Left cardiac atrium (tissue), 4 donors: ENCODE results near the gene GULP1. TPM values are rescaled to one million over a fixed set of nuclear protein-coding genes. Genes with fewer than 3 reads are reported as not detected.
"Not testable (repeated sequence)": the region's sequence is repeated elsewhere in the genome, so short reads cannot be mapped to it uniquely, and the experiment has no call there.

Experiments used
- ATAC-seq, 2 donors: fragments of 200-7000 bp; cut with Tn5 transposase; one replicate each; pipeline ENCODE4 v1.9.1; 2020; ENCODE audit warnings: mild to moderate bottlenecking in 2 of 2, moderate library complexity in 2 of 2
- DNase-seq: peaks from one replicate; pipeline ENCODE4 v3.0.0-alpha.2; 2020
- intact Hi-C, 2 donors: fragments of 100-400 bp; cut with DNase I; formaldehyde crosslinking; loops; one replicate each; pipeline versions ENCODE4 v1.14.1 to v1.15.1; 2022 to 2023
- total RNA-seq, 2 donors: library from RNA; stranded (reverse); fragmentation: NEBNext Ultra II Directional; extraction: Animal tissue kit (Norgen Biotek cat#: 25700); gene quantifications; one replicate each; pipeline ENCODE4 v1.2.1, GENCODE V29; 2021
- donor health status: DM: no; HTN: yes; CAD: no.
- donor health status: DM: no; HTN: yes; CAD: no; lungs with severe emphysema.
- donor health status: DM: yes; HTN: yes; CAD: no.
- donor health status: Dilated cardiomyopathy.

The GULP1 gene
- total RNA-seq, 2 donors from 2014 or later = 10.8 to 17.4 TPM

- intact Hi-C loops = no loop called here
- ATAC-seq (no peak), DNase-seq (no peak)
Measured at GRCh38 chr2:188497726-188498125, 206.1 kb downstream of the GULP1 start.

GRCh38 chr2:188503975-188504374 is 212.3 kb downstream of the GULP1 start:
- ATAC-seq (no peak), DNase-seq (no peak)
- intact Hi-C loops = no loop called here

- intact Hi-C loops = no loop called here
- ATAC-seq (no peak), DNase-seq (no peak)
Measured at GRCh38 chr2:188506843-188507242, 215.2 kb downstream of the GULP1 start.

GRCh38 chr2:188511346-188511745 is 219.7 kb downstream of the GULP1 start:
- intact Hi-C loops = loop anchor here (5.0 to 10.0 kb wide), 3 partner anchors 927 to 1017 kb away; no protein-coding TSS in a partner anchor

GRCh38 chr2:188512456-188512855 is 220.8 kb downstream of the GULP1 start:
- intact Hi-C loops = loop anchor here (5.0 to 10.0 kb wide), 3 partner anchors 928 to 1018 kb away; no protein-coding TSS in a partner anchor
- DNase-seq (no peak), ATAC-seq (peak in 1 of 2 donors; percentile 38)

More at GRCh38 chr2:188511346-188511745, 219.7 kb downstream of the GULP1 start:
- DNase-seq (no peak), ATAC-seq (no peak)

- ATAC-seq (no peak), DNase-seq (no peak)
- intact Hi-C loops = loop anchor here in 1 of 2 donors (10.0 kb wide), 2 partner anchors 931 to 1021 kb away; no protein-coding TSS in a partner anchor
Measured at GRCh38 chr2:188515918-188516317, 224.2 kb downstream of the GULP1 start.

GRCh38 chr2:188517549-188518215 is 226.0 kb downstream of the GULP1 start:
- ATAC-seq (no peak), DNase-seq (no peak)
- intact Hi-C loops = loop anchor here in 1 of 2 donors (10.0 kb wide), 2 partner anchors 933 to 1023 kb away; no protein-coding TSS in a partner anchor

GRCh38 chr2:188518381-188518780 is 226.7 kb downstream of the GULP1 start:
- DNase-seq (no peak), ATAC-seq (no peak)
- intact Hi-C loops = loop anchor here in 1 of 2 donors (10.0 kb wide), 2 partner anchors 934 to 1024 kb away; no protein-coding TSS in a partner anchor

GRCh38 chr2:188519136-188519535 is 227.5 kb downstream of the GULP1 start:
- ATAC-seq (no peak), DNase-seq (no peak)
- intact Hi-C loops = loop anchor here in 1 of 2 donors (10.0 kb wide), 2 partner anchors 934 to 1024 kb away; no protein-coding TSS in a partner anchor

GRCh38 chr2:188522517-188522916 is 230.8 kb downstream of the GULP1 start:
- DNase-seq (no peak), ATAC-seq (no peak)
- intact Hi-C loops = loop anchor here (5.0 kb wide), 1 partner anchor 890 kb away; no protein-coding TSS in a partner anchor

GRCh38 chr2:188523919-188524318 is 232.2 kb downstream of the GULP1 start:
- intact Hi-C loops = loop anchor here (5.0 kb wide), 1 partner anchor 888 kb away; no protein-coding TSS in a partner anchor
- no peak for DNase-seq
- no peak for ATAC-seq

- ATAC-seq (peak in 1 of 2 donors; percentile 44), DNase-seq (peak; percentile 19)
- intact Hi-C loops = loop anchor here (5.0 kb wide), 2 partner anchors 448 to 888 kb away; partner anchors contain the start of gene COL3A1 (in 1 of the 2)
Measured at GRCh38 chr2:188524519-188525113, 232.9 kb downstream of the GULP1 start.

- DNase-seq (no peak), ATAC-seq (no peak)
- intact Hi-C loops = loop anchor here in 1 of 2 donors (5.0 kb wide), 1 partner anchor 446 kb away; the partner anchor contains the start of gene COL3A1
Measured at GRCh38 chr2:188526701-188527100, 235.0 kb downstream of the GULP1 start.

GRCh38 chr2:188527141-188527540 is 235.5 kb downstream of the GULP1 start:
- peak in 1 of 2 donors; percentile 55 for ATAC-seq
- DNase-seq = no peak
- intact Hi-C loops = loop anchor here in 1 of 2 donors (5.0 kb wide), 1 partner anchor 445 kb away; the partner anchor contains the start of gene COL3A1

GRCh38 chr2:188527581-188527993 is 235.9 kb downstream of the GULP1 start:
- intact Hi-C loops = loop anchor here in 1 of 2 donors (5.0 kb wide), 1 partner anchor 445 kb away; the partner anchor contains the start of gene COL3A1
- DNase-seq (no peak), ATAC-seq (no peak)

GRCh38 chr2:188529710-188530109 is 238.0 kb downstream of the GULP1 start:
- ATAC-seq (no peak), DNase-seq (no peak)
- intact Hi-C loops = loop anchor here in 1 of 2 donors (5.0 kb wide), 1 partner anchor 443 kb away; the partner anchor contains the start of gene COL3A1

GRCh38 chr2:188534875-188535274 is 243.2 kb downstream of the GULP1 start:
- DNase-seq (no peak), ATAC-seq (no peak)
- intact Hi-C loops = no loop called here

- intact Hi-C loops = no loop called here
- ATAC-seq = no peak
- no peak for DNase-seq
Measured at GRCh38 chr2:188551671-188552070, 260.0 kb downstream of the GULP1 start.

GRCh38 chr2:188557081-188557480 is 265.4 kb downstream of the GULP1 start:
- intact Hi-C loops = no loop called here

GRCh38 chr2:188559455-188559854 is 267.8 kb downstream of the GULP1 start:
- not testable (repeated sequence) for ATAC-seq

More at GRCh38 chr2:188557081-188557480, 265.4 kb downstream of the GULP1 start:
- DNase-seq = no peak
- ATAC-seq = no peak

More at GRCh38 chr2:188559455-188559854, 267.8 kb downstream of the GULP1 start:
- intact Hi-C loops, DNase-seq: not testable (repeated sequence)
